Activated B cell treated with CpG ODN at 0.5 μM for 24 hours (primary cell): ENCODE results near the gene LRRC47. TPM values are rescaled to one million over a fixed set of nuclear protein-coding genes. Genes with fewer than 3 reads are reported as not detected.
"Not testable (repeated sequence)": the region's sequence is repeated elsewhere in the genome, so short reads cannot be mapped to it uniquely, and the experiment has no call there.

Experiments
- ATAC-seq: fragments of 200-7000 bp; cut with Tn5 transposase; one replicate; pipeline ENCODE4 v1.10.0; 2021; ENCODE audit warnings: low read depth, mild to moderate bottlenecking, moderate library complexity
- CTCF ChIA-PET: fragments of 350-600 bp; sonication (Branson Sonifier 250); formaldehyde crosslinking; loops from one replicate; lab custom pipeline; 2021; ENCODE audit warnings: antibody characterized with exemption; lab: Charles Lee
- POLR2A ChIA-PET: fragments of 350-600 bp; sonication (Branson Sonifier 250); formaldehyde crosslinking; loops from one replicate; lab custom pipeline; 2021; ENCODE audit warnings: antibody characterized with exemption; lab: Charles Lee
- DNase-seq: peaks from one replicate; pipeline ENCODE4 v3.0.0; 2022
- H3K27ac Mint-ChIP-seq: one replicate; pipeline ENCODE4 v1.8.0; 2020; ENCODE audit warnings: mixed read lengths
- H3K27me3 Mint-ChIP-seq: one replicate; pipeline ENCODE4 v1.8.0; 2021; ENCODE audit warnings: mixed read lengths
- H3K36me3 Mint-ChIP-seq: one replicate; pipeline ENCODE4 v1.8.0; 2021; ENCODE audit warnings: low read depth, mixed read lengths
- H3K4me1 Mint-ChIP-seq: one replicate; pipeline ENCODE4 v1.8.0; 2021; ENCODE audit warnings: mixed read lengths
- H3K4me3 Mint-ChIP-seq: one replicate; pipeline ENCODE4 v1.8.0; 2020; ENCODE audit warnings: mild to moderate bottlenecking, mixed read lengths
- H3K9me3 Mint-ChIP-seq: one replicate; pipeline ENCODE4 v1.8.0; 2020; ENCODE audit warnings: mixed read lengths
- CTCF ChIP-seq: fragments of 200-600 bp; IDR thresholded peaks from one replicate; pipeline ENCODE4 v1.8.0; 2022; ENCODE audit warnings: antibody characterized with exemption, mild to moderate bottlenecking
- intact Hi-C: fragments of 100-400 bp; cut with micrococcal nuclease; formaldehyde crosslinking; loops from one replicate; pipeline ENCODE4 v1.15.1; 2024
- total RNA-seq: library from RNA; stranded (reverse); gene quantifications from 2 replicates; pipeline ENCODE4 v1.2.3, GENCODE V29; 2022

LRRC47 gene
- total RNA-seq, 1 donor from 2014 or later: 43.3 TPM

DNA sequence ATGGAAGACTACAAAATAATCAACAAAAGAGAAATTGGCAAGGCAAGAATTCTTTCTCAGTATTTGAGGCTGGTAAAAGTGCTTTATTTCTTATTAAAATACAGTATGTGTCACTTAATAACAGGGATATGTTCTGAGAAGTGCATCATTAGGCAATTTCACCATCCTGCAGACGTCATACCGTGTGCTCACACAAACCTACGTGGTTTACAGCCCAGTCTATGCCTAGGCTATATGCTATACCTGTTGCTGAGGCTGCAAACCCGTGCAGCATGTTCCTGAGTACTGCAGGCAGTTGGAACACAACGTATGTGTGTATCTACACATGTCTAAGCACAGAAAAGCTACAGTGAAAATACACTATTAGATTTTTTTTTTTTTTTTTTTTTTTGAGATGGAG lies 46.8 kb downstream of the LRRC47 start:
- Mint-ChIP-seq H3K4me1 (peaks cover 27% of the 10 kb centered on the region), H3K27ac (no peak overlapping the region), H3K27me3 (peaks cover 2% of the 10 kb centered on the region), H3K36me3 (peaks cover 5% of the 10 kb centered on the region), H3K4me3 (no peak overlapping the region), H3K9me3 (no peaks in the 10 kb centered on the region)
- intact Hi-C loops: no loop called here
- ChIA-PET CTCF (no interaction called here), POLR2A (no interaction called here)
- TF ChIP-seq CTCF: no peak
- DNase-seq (no peak), ATAC-seq (no peak)

- intact Hi-C loops, CTCF ChIA-PET, H3K4me3 Mint-ChIP-seq, POLR2A ChIA-PET, ATAC-seq, H3K27me3 Mint-ChIP-seq, H3K27ac Mint-ChIP-seq, DNase-seq, H3K9me3 Mint-ChIP-seq: not testable (repeated sequence)
- Mint-ChIP-seq H3K36me3 (peaks cover 11% of the 10 kb centered on the region), H3K4me1 (peaks cover 29% of the 10 kb centered on the region)
Observed at GRCh38 chr1:3748316-3748900, 47.9 kb downstream of the LRRC47 start.

DNA sequence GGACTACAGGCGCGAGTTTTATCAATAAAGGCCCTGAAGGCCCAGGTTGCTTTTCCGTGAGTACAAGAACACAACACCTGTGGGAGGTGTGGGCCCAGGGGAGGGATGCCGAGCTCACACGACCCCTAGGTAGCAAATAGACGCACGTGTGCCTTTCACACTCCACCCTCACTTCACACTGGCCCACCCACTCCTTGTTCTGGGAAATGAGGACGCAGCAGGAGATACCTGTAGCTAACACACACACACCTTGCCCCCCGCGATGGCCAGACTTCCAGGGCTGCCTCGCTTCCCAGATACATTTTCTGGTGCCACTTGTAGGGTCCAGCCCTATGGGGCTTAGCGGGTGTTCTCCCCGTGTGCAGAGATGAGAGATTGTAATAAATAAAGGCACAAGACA lies 48.4 kb downstream of the LRRC47 start:
- POLR2A ChIA-PET: no interaction called here

GRCh38 chr1:3747522-3747848 lies 48.8 kb downstream of the LRRC47 start:
- TF ChIP-seq CTCF: no peak

More for the DNA sequence above, 48.4 kb downstream of the LRRC47 start:
- CTCF ChIA-PET: no interaction called here
- H3K36me3 Mint-ChIP-seq: peaks cover 14% of the 10 kb centered on the region
- H3K4me3 Mint-ChIP-seq: peak overlapping the region; percentile 73
- TF ChIP-seq CTCF: no peak
- H3K4me1 Mint-ChIP-seq: peaks cover 29% of the 10 kb centered on the region
- ATAC-seq (no peak), DNase-seq (no peak)
- intact Hi-C loops: loop anchor here (1.0 kb wide), 2 partner anchors 24 to 48 kb away; partner anchors contain the start of genes LRRC47 and SMIM1
- peaks cover 2% of the 10 kb centered on the region for H3K27me3 Mint-ChIP-seq
- H3K9me3 Mint-ChIP-seq: no peaks in the 10 kb centered on the region
- no peak overlapping the region for H3K27ac Mint-ChIP-seq

DNA sequence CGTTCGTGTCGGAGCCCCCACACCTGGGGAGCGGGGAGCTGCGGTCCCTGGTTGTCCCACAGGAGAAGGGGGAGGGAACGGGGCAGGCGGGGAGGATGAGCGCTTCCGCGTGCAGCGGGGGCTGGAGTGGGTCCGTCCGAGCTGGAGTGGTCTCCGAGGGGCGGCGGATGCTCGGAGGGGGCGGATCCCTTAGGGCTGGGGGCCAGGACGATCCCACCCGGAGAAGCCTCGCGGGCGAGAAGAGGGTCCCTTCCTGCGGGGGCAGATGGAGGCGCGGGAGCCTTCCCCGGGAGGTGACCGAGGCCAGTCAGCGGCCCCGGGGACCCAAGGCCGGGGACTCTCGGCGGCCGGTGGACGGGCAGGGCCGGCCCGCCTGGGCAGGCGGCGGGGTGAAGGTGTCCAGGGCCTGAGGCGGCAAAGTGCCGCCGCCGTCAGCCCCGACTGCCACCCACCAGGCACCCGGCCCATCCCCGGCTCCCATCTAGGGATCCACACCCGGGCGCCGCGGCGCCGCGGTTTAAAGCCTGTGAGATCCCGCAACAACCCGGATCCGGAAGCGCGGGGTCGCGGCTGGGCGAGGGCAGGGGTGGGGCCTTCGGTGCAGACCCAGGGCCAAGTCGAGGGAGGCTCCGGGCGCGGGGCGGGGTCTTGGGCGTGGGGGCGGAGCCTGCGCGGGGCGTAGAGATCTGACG lies 49.3 kb downstream of the LRRC47 start:
- intact Hi-C loops: loop anchor here (1.0 kb wide), 2 partner anchors 25 to 49 kb away; partner anchors contain the start of genes LRRC47 and SMIM1

More at GRCh38 chr1:3747522-3747848, 48.8 kb downstream of the LRRC47 start:
- no peak overlapping the region for H3K27ac Mint-ChIP-seq
- H3K4me3 Mint-ChIP-seq: peak overlapping the region; percentile 73
- CTCF ChIA-PET: no interaction called here
- H3K4me1 Mint-ChIP-seq: peaks cover 29% of the 10 kb centered on the region
- intact Hi-C loops: loop anchor here (1.0 kb wide), 2 partner anchors 25 to 49 kb away; partner anchors contain the start of genes LRRC47 and SMIM1
- peaks cover 17% of the 10 kb centered on the region for H3K36me3 Mint-ChIP-seq
- POLR2A ChIA-PET: interaction anchor here (0.6 kb wide), 1 partner anchor 18 kb away, joined by 3 read pairs; no protein-coding TSS in a partner anchor
- no peak for ATAC-seq
- no peak for DNase-seq
- no peaks in the 10 kb centered on the region for H3K9me3 Mint-ChIP-seq
- peaks cover 2% of the 10 kb centered on the region for H3K27me3 Mint-ChIP-seq

More for the DNA sequence above, 49.3 kb downstream of the LRRC47 start:
- DNase-seq (peak; percentile 83), ATAC-seq (peak; percentile 98)
- Mint-ChIP-seq H3K36me3 (peaks cover 22% of the 10 kb centered on the region), H3K9me3 (no peaks in the 10 kb centered on the region), H3K4me1 (peaks cover 29% of the 10 kb centered on the region), H3K27me3 (no peaks in the 10 kb centered on the region), H3K27ac (peak overlapping the region; percentile 61), H3K4me3 (peak overlapping the region; percentile 82)
- CTCF ChIA-PET: no interaction called here
- no peak for TF ChIP-seq CTCF
- POLR2A ChIA-PET: interaction anchor here (0.6 kb wide), 2 partner anchors 18 to 27 kb away, joined by 3 read pairs; no protein-coding TSS in a partner anchor
